Activated naive CD4-positive, alpha-beta T cell treated with anti-CD3 and anti-CD28 coated beads, Interleukin-2, amount 50 U/mL, for 24 hours (primary cell): ENCODE measurements around the gene P4HA1.

Experiments used
- H3K27ac Mint-ChIP-seq: one replicate; pipeline ENCODE4 v1.8.0; 2021; ENCODE audit warnings: mild to moderate bottlenecking, mixed read lengths
- H3K27me3 Mint-ChIP-seq: one replicate; pipeline ENCODE4 v1.8.0; 2021; ENCODE audit warnings: mixed read lengths
- H3K36me3 Mint-ChIP-seq: one replicate; pipeline ENCODE4 v1.8.0; 2021; ENCODE audit warnings: mixed read lengths
- H3K4me1 Mint-ChIP-seq: one replicate; pipeline ENCODE4 v1.8.0; 2021; ENCODE audit warnings: mixed read lengths
- H3K4me3 Mint-ChIP-seq: one replicate; pipeline ENCODE4 v1.8.0; 2021; ENCODE audit warnings: mild to moderate bottlenecking, mixed read lengths
- H3K9me3 Mint-ChIP-seq: one replicate; pipeline ENCODE4 v1.8.0; 2021; ENCODE audit warnings: mixed read lengths

Gene P4HA1

GRCh38 chr10:72981882-72982529, 114.7 kb downstream of the P4HA1 start:
- no peak overlapping the region for H3K4me3 Mint-ChIP-seq
- no peaks in the 10 kb centered on the region for H3K4me1 Mint-ChIP-seq
- peaks cover 12% of the 10 kb centered on the region for H3K27me3 Mint-ChIP-seq
- H3K36me3 Mint-ChIP-seq, result peaks cover 20% of the 10 kb centered on the region
- H3K27ac Mint-ChIP-seq, result no peak overlapping the region
- peaks cover 42% of the 10 kb centered on the region for H3K9me3 Mint-ChIP-seq

GRCh38 chr10:72981028-72981881, 115.4 kb downstream of the P4HA1 start:
- Mint-ChIP-seq H3K27me3 (peaks cover 12% of the 10 kb centered on the region), H3K4me3 (no peak overlapping the region), H3K36me3 (peaks cover 21% of the 10 kb centered on the region), H3K9me3 (peaks cover 44% of the 10 kb centered on the region), H3K4me1 (no peaks in the 10 kb centered on the region), H3K27ac (no peak overlapping the region)

- peaks cover 48% of the 10 kb centered on the region for H3K9me3 Mint-ChIP-seq
- no peak overlapping the region for H3K27ac Mint-ChIP-seq
- no peak overlapping the region for H3K4me3 Mint-ChIP-seq
- H3K27me3 Mint-ChIP-seq, result peaks cover 18% of the 10 kb centered on the region
- H3K4me1 Mint-ChIP-seq, result no peaks in the 10 kb centered on the region
- peaks cover 21% of the 10 kb centered on the region for H3K36me3 Mint-ChIP-seq
Observed at GRCh38 chr10:72980348-72980747, 116.3 kb downstream of the P4HA1 start.

GRCh38 chr10:72979709-72980108, 117.0 kb downstream of the P4HA1 start:
- Mint-ChIP-seq H3K27me3 (peaks cover 21% of the 10 kb centered on the region), H3K36me3 (peaks cover 21% of the 10 kb centered on the region), H3K27ac (no peak overlapping the region), H3K9me3 (peaks cover 53% of the 10 kb centered on the region), H3K4me1 (no peaks in the 10 kb centered on the region), H3K4me3 (no peak overlapping the region)

GRCh38 chr10:72976886-72977285, 119.8 kb downstream of the P4HA1 start:
- H3K4me1 Mint-ChIP-seq, result no peaks in the 10 kb centered on the region
- no peak overlapping the region for H3K27ac Mint-ChIP-seq
- H3K36me3 Mint-ChIP-seq, result peaks cover 21% of the 10 kb centered on the region
- no peak overlapping the region for H3K4me3 Mint-ChIP-seq
- H3K9me3 Mint-ChIP-seq, result peaks cover 44% of the 10 kb centered on the region
- peaks cover 21% of the 10 kb centered on the region for H3K27me3 Mint-ChIP-seq
